ENCODE data around the gene ZNF319. TPM values are rescaled to one million over a fixed set of nuclear protein-coding genes. Genes with fewer than 3 reads are reported as not detected.

The ZNF319 gene
- total and polyA plus RNA-seq, 2 of the 13 experiments (the other 11 are each of a cell fraction or from before 2014, with no cell fraction given): 2.4 to 3.6 TPM

DNA sequence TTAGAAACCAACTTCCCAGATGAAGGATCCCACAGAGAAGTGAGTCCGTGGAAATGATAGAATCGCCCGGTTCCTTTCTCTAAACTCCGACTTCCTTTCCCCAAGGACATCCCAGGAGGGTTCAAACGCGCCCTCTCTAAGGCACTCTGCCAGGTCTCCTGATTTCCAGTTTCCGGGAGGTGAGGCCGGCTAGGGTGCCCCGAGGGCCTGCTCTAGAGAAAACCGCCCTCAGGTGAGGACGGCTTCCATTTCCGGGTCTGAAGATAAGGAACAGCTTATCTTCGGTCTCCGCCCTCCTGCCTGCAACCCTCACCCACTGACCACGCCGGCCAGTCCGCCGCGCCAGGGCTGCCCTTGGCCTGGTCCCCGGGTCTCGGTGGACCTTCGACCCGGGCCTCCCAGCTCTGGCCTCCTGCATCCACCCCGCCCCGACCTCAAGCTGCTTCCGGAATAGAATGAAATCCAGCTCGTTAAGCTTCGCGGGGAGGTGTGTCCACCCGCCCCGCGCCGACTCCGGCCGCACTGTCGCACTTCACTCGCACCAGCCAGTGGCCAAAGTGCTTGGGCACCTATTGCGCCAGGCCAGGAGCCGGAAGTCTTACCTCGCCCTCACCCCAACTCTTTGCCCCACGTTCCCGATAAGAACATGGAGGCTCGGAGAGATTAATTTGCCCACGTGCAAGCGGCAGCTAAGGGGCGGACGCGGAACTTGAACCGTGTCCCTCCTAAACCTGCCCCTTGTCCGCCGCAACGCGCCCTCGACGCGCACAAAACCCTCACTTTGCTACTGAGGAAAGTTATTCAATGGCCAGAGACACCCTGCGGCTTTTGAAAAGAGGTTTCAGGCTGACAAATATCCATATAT, 24.2 kb upstream of the ZNF319 start (continued):
- TF ChIP-seq, protein P1, sequence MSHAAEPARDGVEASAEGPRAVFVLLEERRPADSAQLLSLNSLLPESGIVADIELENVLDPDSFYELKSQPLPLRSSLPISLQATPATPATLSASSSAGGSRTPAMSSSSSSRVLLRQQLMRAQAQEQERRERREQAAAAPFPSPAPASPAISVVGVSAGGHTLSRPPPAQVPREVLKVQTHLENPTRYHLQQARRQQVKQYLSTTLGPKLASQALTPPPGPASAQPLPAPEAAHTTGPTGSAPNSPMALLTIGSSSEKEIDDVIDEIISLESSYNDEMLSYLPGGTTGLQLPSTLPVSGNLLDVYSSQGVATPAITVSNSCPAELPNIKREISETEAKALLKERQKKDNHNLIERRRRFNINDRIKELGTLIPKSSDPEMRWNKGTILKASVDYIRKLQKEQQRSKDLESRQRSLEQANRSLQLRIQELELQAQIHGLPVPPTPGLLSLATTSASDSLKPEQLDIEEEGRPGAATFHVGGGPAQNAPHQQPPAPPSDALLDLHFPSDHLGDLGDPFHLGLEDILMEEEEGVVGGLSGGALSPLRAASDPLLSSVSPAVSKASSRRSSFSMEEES (CRISPR knock-in tag; IDR thresholded peaks at IDR 0.05): peak; percentile 65
- TF ChIP-seq ZBTB20 (CRISPR knock-in tag; IDR thresholded peaks at IDR 0.05; ENCODE audit: borderline replicate concordance, low read depth): peak; percentile 89; the same call in 1 of the 2 replicates
- TF ChIP-seq CBX5 (CRISPR knock-in tag; IDR thresholded peaks at IDR 0.05; ENCODE audit: borderline replicate concordance): peak; percentile 23; the same call in 1 of the 2 replicates
- TF ChIP-seq PPARG (CRISPR knock-in tag; conservative IDR thresholded peaks at IDR 0.05): peak; percentile 85
- TF ChIP-seq ZFYVE20 (CRISPR knock-in tag; IDR thresholded peaks at IDR 0.05; ENCODE audit: borderline replicate concordance, low read depth): no peak
- TF ChIP-seq SNAI1 (CRISPR knock-in tag; IDR thresholded peaks at IDR 0.05; ENCODE audit: borderline replicate concordance): peak; percentile 58; the same call in 1 of the 2 replicates
- peak; percentile 78; the same call in 1 of the 2 replicates for TF ChIP-seq SAFB2 (CRISPR knock-in tag; IDR thresholded peaks at IDR 0.05; ENCODE audit: borderline replicate concordance, low read depth)
- no peak; the same call in 1 of the 2 replicates for TF ChIP-seq FLYWCH1 (CRISPR knock-in tag; IDR thresholded peaks at IDR 0.05)
- peak; percentile 67; the same call in 1 of the 2 replicates for TF ChIP-seq ZNF12 (CRISPR knock-in tag; IDR thresholded peaks at IDR 0.05)
- peak; percentile 94 for TF ChIP-seq ETV5 (CRISPR knock-in tag; IDR thresholded peaks at IDR 0.05; ENCODE audit: borderline replicate concordance)
- peak; percentile 92; the same call in 1 of the 2 replicates for TF ChIP-seq SIN3A (IDR thresholded peaks at IDR 0.05; ENCODE audit: borderline replicate concordance, low read depth, low read length)
- TF ChIP-seq ARID3A (IDR thresholded peaks at IDR 0.05; ENCODE audit: low read depth, low read length): peak; percentile 56; the same call in 1 of the 2 replicates
- TF ChIP-seq, protein P2, sequence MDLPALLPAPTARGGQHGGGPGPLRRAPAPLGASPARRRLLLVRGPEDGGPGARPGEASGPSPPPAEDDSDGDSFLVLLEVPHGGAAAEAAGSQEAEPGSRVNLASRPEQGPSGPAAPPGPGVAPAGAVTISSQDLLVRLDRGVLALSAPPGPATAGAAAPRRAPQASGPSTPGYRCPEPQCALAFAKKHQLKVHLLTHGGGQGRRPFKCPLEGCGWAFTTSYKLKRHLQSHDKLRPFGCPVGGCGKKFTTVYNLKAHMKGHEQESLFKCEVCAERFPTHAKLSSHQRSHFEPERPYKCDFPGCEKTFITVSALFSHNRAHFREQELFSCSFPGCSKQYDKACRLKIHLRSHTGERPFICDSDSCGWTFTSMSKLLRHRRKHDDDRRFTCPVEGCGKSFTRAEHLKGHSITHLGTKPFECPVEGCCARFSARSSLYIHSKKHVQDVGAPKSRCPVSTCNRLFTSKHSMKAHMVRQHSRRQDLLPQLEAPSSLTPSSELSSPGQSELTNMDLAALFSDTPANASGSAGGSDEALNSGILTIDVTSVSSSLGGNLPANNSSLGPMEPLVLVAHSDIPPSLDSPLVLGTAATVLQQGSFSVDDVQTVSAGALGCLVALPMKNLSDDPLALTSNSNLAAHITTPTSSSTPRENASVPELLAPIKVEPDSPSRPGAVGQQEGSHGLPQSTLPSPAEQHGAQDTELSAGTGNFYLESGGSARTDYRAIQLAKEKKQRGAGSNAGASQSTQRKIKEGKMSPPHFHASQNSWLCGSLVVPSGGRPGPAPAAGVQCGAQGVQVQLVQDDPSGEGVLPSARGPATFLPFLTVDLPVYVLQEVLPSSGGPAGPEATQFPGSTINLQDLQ (CRISPR knock-in tag; IDR thresholded peaks at IDR 0.05): 0 out of 2 replicates have a peak, but pooled peaks have one; percentile 74
- TF ChIP-seq ZNF335 (CRISPR knock-in tag; IDR thresholded peaks at IDR 0.05): no peak; the same call in 1 of the 2 replicates
- TF ChIP-seq NFKBIZ (CRISPR knock-in tag; IDR thresholded peaks at IDR 0.05): peak; percentile 36; the same call in 1 of the 2 replicates
